HCT116 (cell line): Measurements from ENCODE around the gene PSTPIP1. TPM values are rescaled to one million over a fixed set of nuclear protein-coding genes. Genes with fewer than 3 reads are reported as not detected.

Source experiments
- ATAC-seq: fragments of 200-7000 bp; cut with Tn5 transposase; 2 replicates; pipeline ENCODE4 v1.9.1; 2020; ENCODE audit warnings: mild to moderate bottlenecking, moderate library complexity
- BruUV-seq: library from RNA; stranded (reverse); fragments of 400-500 nt; replicated peaks from 2 replicates; lab custom pipeline; 2021; lab: Mats Ljungman, UMichigan
- CTCF ChIA-PET: fragments of 300-600 bp; sonication (Branson Sonifier 250); formaldehyde crosslinking; loops from one replicate; lab custom pipeline; 2021; ENCODE audit warnings: antibody characterized with exemption; lab: Charles Lee
- POLR2A ChIA-PET: fragments of 300-600, 350-600 bp; sonication (Branson Sonifier 250); formaldehyde crosslinking; loops from one replicate; lab custom pipeline; 2021; ENCODE audit warnings: antibody characterized with exemption; lab: Charles Lee
- RAD21 ChIA-PET, 2 experiments: fragments of 300-600 bp; sonication (Branson Sonifier 250); formaldehyde crosslinking; loops; one replicate each; lab custom pipeline; 2023; ENCODE audit warnings: low total read pairs in 2 of 2; ENCODE audit not compliant: uncharacterized antibody in 2 of 2, unreplicated experiment in 2 of 2, low non-redundant PET in 1 of 2; lab: Charles Lee
- DNase-seq: peaks from one replicate; pipeline ENCODE4 v3.0.0-alpha.2; 2010; ENCODE audit warnings: low read depth, low spot score
- H2AFZ ChIP-seq: fragments of 200-600 bp; shearing (Covaris generic), sonication (generic); 2 replicates; pipeline ENCODE4 v1.6.1; 2017; ENCODE audit warnings: low read depth, mixed run types, mixed read lengths, antibody characterized with exemption, low read length; ENCODE audit not compliant: poor library complexity, severe bottlenecking
- H3K27ac ChIP-seq: 2 replicates; pipeline ENCODE4 v1.5.1; 2012; ENCODE audit warnings: low read depth, low read length
- H3K27me3 ChIP-seq: fragments of 200-600 bp; sonication (generic); 2 replicates; pipeline ENCODE4 v1.6.1; 2016; ENCODE audit warnings: mixed run types, low read length, mixed read lengths; ENCODE audit not compliant: insufficient read depth
- H3K36me3 ChIP-seq, 2 experiments: fragments of 200-500 bp in 1 of 2; fragments of 200-600 bp in 1 of 2; sonication (Bioruptor generic) in 1 of 2; sonication (generic) in 1 of 2; 2 replicates each; pipeline versions ENCODE4 v1.5.1 to v1.6.1; 2014 to 2016; ENCODE audit warnings: low read length in 2 of 2, inconsistent platforms in 1 of 2, mixed read lengths in 1 of 2, mixed run types in 1 of 2; ENCODE audit not compliant: insufficient read depth in 2 of 2, control insufficient read depth in 1 of 2
- H3K4me1 ChIP-seq, 2 experiments: fragments of 200-600 bp in 1 of 2; sonication (generic) in 1 of 2; 2 replicates each; pipeline versions ENCODE4 v1.5.1 to v1.6.1; 2012 to 2017; ENCODE audit warnings: low read length in 2 of 2, inconsistent platforms in 1 of 2, mild to moderate bottlenecking in 1 of 2, mixed read lengths in 1 of 2, mixed run types in 1 of 2, moderate library complexity in 1 of 2; ENCODE audit not compliant: insufficient read depth in 2 of 2, control insufficient read depth in 1 of 2
- H3K4me2 ChIP-seq: fragments of 200-600 bp; sonication (generic); 2 replicates; pipeline ENCODE4 v1.6.1; 2017; ENCODE audit warnings: mixed run types, low read length, mixed read lengths
- H3K4me3 ChIP-seq, 2 experiments: fragments of 200-600 bp in 1 of 2; sonication (generic) in 1 of 2; replicated peaks in 1 of 2; 2 replicates each; pipeline ENCODE4 v1.5.1; 2011 to 2016; ENCODE audit warnings: low read length in 2 of 2, control low read depth in 1 of 2, low read depth in 1 of 2, mild to moderate bottlenecking in 1 of 2, mixed read lengths in 1 of 2, mixed run types in 1 of 2
- H3K79me2 ChIP-seq: fragments of 200-600 bp; sonication (generic); 2 replicates; pipeline ENCODE4 v1.6.1; 2017; ENCODE audit warnings: mild to moderate bottlenecking, mixed run types, low read length, moderate library complexity, mixed read lengths; ENCODE audit not compliant: insufficient read depth
- H3K9ac ChIP-seq: fragments of 200-600 bp; sonication (generic); 2 replicates; pipeline ENCODE4 v1.6.1; 2016; ENCODE audit warnings: low read length, mixed read lengths
- H3K9me2 ChIP-seq: fragments of 200-600 bp; sonication (generic), shearing (Covaris generic); 2 replicates; pipeline ENCODE4 v1.6.1; 2017; ENCODE audit warnings: mixed run types, mild to moderate bottlenecking, moderate library complexity; ENCODE audit not compliant: insufficient read depth
- H3K9me3 ChIP-seq, 2 experiments: fragments of 200-500 bp in 1 of 2; fragments of 200-600 bp in 1 of 2; sonication (Bioruptor generic) in 1 of 2; sonication (generic) in 1 of 2; 2 replicates each; pipeline ENCODE4 v1.6.1; 2014 to 2017; ENCODE audit warnings: low read length in 2 of 2, mixed read lengths in 2 of 2, inconsistent platforms in 1 of 2, low read depth in 1 of 2, mild to moderate bottlenecking in 1 of 2, mixed run types in 1 of 2, moderate library complexity in 1 of 2; ENCODE audit not compliant: control insufficient read depth in 1 of 2, insufficient read depth in 1 of 2
- H4K20me1 ChIP-seq: fragments of 200-600 bp; sonication (generic), shearing (Covaris generic); 2 replicates; pipeline ENCODE4 v1.6.1; 2017; ENCODE audit warnings: mixed run types, mild to moderate bottlenecking, moderate library complexity; ENCODE audit not compliant: insufficient read depth
- CBX3 ChIP-seq: IDR thresholded peaks from 2 replicates; pipeline ENCODE4 v1.6.1; 2012; ENCODE audit warnings: low read depth
- CTCF ChIP-seq, 3 experiments: fragments of 200-600 bp in 1 of 3; sonication (generic) in 1 of 3; IDR thresholded peaks in 2 of 3; conservative IDR thresholded peaks in 1 of 3; 2 replicates each; pipeline ENCODE4 v1.5.1; 2012 to 2017; ENCODE audit warnings: low read depth in 2 of 3, low read length in 2 of 3, antibody characterized with exemption in 1 of 3, borderline replicate concordance in 1 of 3, control low read depth in 1 of 3, mild to moderate bottlenecking in 1 of 3, mixed read lengths in 1 of 3, mixed run types in 1 of 3, moderate library complexity in 1 of 3; ENCODE audit not compliant: insufficient read depth in 1 of 3
- EZH2phosphoT487 ChIP-seq: fragments of 200-600 bp; IDR thresholded peaks from 2 replicates; pipeline ENCODE4 v1.6.1; 2018; ENCODE audit warnings: antibody characterized with exemption, borderline replicate concordance
- FOSL1 ChIP-seq: IDR thresholded peaks from 2 replicates; pipeline ENCODE4 v1.6.1; 2012; ENCODE audit warnings: low read depth
- JUND ChIP-seq: IDR thresholded peaks from 2 replicates; pipeline ENCODE4 v1.6.1; 2012
- POLR2AphosphoS5 ChIP-seq: IDR thresholded peaks from 2 replicates; pipeline ENCODE4 v1.6.1; 2011; ENCODE audit warnings: mild to moderate bottlenecking, low read depth, low read length, moderate library complexity
- RAD21 ChIP-seq: IDR thresholded peaks from 2 replicates; pipeline ENCODE4 v1.6.1; 2012; ENCODE audit warnings: low read depth, mild to moderate bottlenecking
- REST ChIP-seq: IDR thresholded peaks from 2 replicates; pipeline ENCODE4 v1.6.1; 2012; ENCODE audit warnings: low read depth
- SIN3A ChIP-seq: IDR thresholded peaks from 2 replicates; pipeline ENCODE4 v1.6.1; 2012; ENCODE audit warnings: low read depth
- SP1 ChIP-seq: IDR thresholded peaks from 2 replicates; pipeline ENCODE4 v1.6.1; 2012; ENCODE audit warnings: low read depth
- TCF7L2 ChIP-seq: IDR thresholded peaks from 2 replicates; pipeline ENCODE4 v1.7.0; 2011; ENCODE audit warnings: borderline replicate concordance, inconsistent platforms; ENCODE audit not compliant: insufficient read depth, insufficient read length; ENCODE audit errors: extremely low read depth
- ZBTB33 ChIP-seq: IDR thresholded peaks from 2 replicates; pipeline ENCODE4 v1.6.1; 2011; ENCODE audit warnings: mild to moderate bottlenecking, low read length, moderate library complexity; ENCODE audit not compliant: insufficient replicate concordance; ENCODE audit errors: extremely low read depth
- ZNF274 ChIP-seq: fragments of 200-500 bp; sonication (Bioruptor generic); IDR thresholded peaks from 2 replicates; pipeline ENCODE4 v1.6.1; 2014; ENCODE audit warnings: mild to moderate bottlenecking, low read depth, low read length, inconsistent platforms
- intact Hi-C: fragments of 100-400 bp; cut with micrococcal nuclease; formaldehyde crosslinking; loops from 2 replicates; pipeline ENCODE4 v1.10.0; 2022
- total RNA-seq: library from RNA; stranded (reverse); gene quantifications from one replicate; pipeline ENCODE4 v1.2.1, GENCODE V29; 2021; ENCODE audit not compliant: unreplicated experiment

The PSTPIP1 gene
- total RNA-seq, 1 experiment from 2014 or later: 0.79 TPM

- ChIA-PET POLR2A (no interaction called here), RAD21 (no interaction called here), CTCF (interaction anchor here (1.2 kb wide), 1 partner anchor 11 kb away, joined by 3 read pairs; no protein-coding TSS in a partner anchor)
- Histone ChIP-seq H3K4me3 (no peak overlapping the region), H3K9ac (no peak overlapping the region), H3K27me3 (no peaks in the 10 kb centered on the region), H3K4me1 (no peaks in the 10 kb centered on the region), H4K20me1 (no peaks in the 10 kb centered on the region), H2AFZ (no peak overlapping the region), H3K27ac (no peak overlapping the region), H3K9me2 (no peaks in the 10 kb centered on the region), H3K79me2 (no peaks in the 10 kb centered on the region), H3K9me3 (no peaks in the 10 kb centered on the region), H3K36me3 (peaks cover 17 to 33% of the 10 kb centered on the region in 2 experiments; a peak in 3 of 4 replicates), H3K4me2 (no peak overlapping the region)
- ATAC-seq (no peak), DNase-seq (no peak)
- TF ChIP-seq REST: no peak
- no peak for TF ChIP-seq JUND
- TF ChIP-seq FOSL1: no peak
- no peak for TF ChIP-seq ZNF274
- no peak for TF ChIP-seq CTCF (IDR thresholded peaks at IDR 0.05 in 2 of 3, conservative IDR thresholded peaks at IDR 0.05 in 1 of 3; ENCODE audit: borderline replicate concordance in 1 of 3, insufficient read depth in 1 of 3, low read depth in 2 of 3, low read length in 2 of 3)
- TF ChIP-seq POLR2AphosphoS5: no peak
- TF ChIP-seq CBX3: no peak
- TF ChIP-seq SP1: no peak
- no peak for TF ChIP-seq ZBTB33
- TF ChIP-seq SIN3A: no peak
- no peak for TF ChIP-seq EZH2phosphoT487
- no peak for TF ChIP-seq TCF7L2
- no peak for TF ChIP-seq RAD21
- BruUV-seq: no TSS peak
- intact Hi-C loops: no loop called here
These were observed 51.1 kb downstream of the PSTPIP1 start for GRCh38 chr15:77045985-77046384.
